GM20431 (cell line): ENCODE data around the gene OR5C1.
"Not testable (repeated sequence)": the region's sequence is repeated elsewhere in the genome, so short reads cannot be mapped to it uniquely, and the experiment has no call there.

ENCODE experiments used
- in situ Hi-C: fragments of 300-500 bp; cut with MseI, MboI; formaldehyde crosslinking; loops from one replicate; pipeline ENCODE4 v1.15.0; 2020; ENCODE audit warnings: low sequenced_read_pairs; ENCODE audit not compliant: unreplicated experiment

Gene OR5C1

DNA sequence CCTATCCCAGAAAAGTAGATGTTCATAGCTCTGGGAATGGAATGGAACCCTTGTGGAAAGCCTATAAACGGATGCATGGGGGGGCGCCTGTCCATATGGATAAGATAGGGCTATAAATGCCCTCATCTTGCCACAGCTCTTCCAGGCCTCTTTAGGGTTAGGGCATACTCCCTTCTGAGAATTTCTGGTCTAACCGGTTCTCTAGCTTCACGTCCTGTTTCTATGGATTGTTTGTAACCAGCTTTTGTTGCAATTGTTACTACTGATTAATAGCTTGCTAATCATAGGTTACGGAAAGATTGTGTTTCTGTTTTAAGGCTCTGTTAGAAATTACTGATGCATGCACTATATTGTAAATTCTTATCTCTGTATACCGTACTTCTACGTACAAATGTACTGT is 20.5 kb downstream of the OR5C1 start:
- in situ Hi-C loops, result loop anchor here (10.0 to 25.0 kb wide), 2 partner anchors 344 to 672 kb away; no protein-coding TSS in a partner anchor

DNA sequence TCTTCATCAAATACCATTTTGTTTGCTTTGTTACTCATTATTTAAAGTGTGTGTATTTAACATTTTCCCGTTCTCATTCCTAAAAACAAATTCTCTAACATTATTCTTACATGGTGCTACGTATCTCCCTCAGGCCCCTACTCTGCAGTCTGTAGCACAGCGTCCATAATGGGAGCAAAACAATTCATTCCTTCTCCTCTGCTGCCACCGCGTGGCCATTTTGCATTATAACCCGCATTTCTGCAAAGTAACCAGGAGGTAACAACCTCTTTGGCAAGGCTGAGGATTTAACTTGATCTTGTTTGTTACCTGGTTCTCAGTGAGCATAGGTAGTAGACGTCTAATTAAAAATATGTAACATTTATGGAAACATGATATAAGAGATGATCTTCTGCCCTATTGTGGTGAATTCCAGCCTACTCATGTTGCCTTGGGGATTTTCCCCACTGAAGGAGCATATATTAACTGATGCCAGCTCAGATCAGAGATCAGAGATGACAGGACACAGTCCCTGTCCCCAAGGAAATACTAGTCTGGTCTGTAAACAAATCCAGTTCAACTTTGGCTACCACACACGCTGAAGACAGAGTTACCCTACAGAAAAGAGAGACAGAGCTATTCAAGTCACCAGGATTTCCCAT is 21.7 kb downstream of the OR5C1 start:
- in situ Hi-C loops, result loop anchor here (25.0 kb wide), 1 partner anchor 673 kb away; no protein-coding TSS in a partner anchor

DNA sequence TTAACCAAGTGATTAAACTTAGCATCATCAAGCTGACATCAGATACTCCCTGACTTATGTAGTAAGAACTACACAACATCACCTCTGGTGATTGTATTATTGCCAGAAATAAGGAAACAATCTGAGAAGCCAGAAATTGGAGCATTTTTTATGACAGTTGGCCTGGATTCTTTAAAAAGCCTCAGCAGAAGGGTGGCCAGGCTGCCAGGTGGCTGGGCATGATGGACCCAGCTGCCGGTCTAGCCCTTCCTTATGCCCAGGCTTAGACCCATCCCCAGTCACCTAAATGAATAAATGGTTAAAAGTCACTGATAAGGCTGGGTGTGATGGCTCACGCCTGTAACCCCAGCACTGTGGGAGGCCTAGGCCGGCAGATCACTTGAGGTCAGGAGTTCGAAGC is 24.0 kb downstream of the OR5C1 start:
- in situ Hi-C loops, result loop anchor here (25.0 kb wide), 1 partner anchor 675 kb away; no protein-coding TSS in a partner anchor

GRCh38 chr9:122814545-122814944 is 25.8 kb downstream of the OR5C1 start:
- in situ Hi-C loops, result loop anchor here (25.0 kb wide), 1 partner anchor 677 kb away; no protein-coding TSS in a partner anchor

GRCh38 chr9:122815544-122815943 is 26.8 kb downstream of the OR5C1 start:
- in situ Hi-C loops, result loop anchor here (25.0 kb wide), 1 partner anchor 678 kb away; no protein-coding TSS in a partner anchor

GRCh38 chr9:122816163-122816867 is 27.6 kb downstream of the OR5C1 start:
- in situ Hi-C loops, result loop anchor here (25.0 kb wide), 1 partner anchor 679 kb away; no protein-coding TSS in a partner anchor

DNA sequence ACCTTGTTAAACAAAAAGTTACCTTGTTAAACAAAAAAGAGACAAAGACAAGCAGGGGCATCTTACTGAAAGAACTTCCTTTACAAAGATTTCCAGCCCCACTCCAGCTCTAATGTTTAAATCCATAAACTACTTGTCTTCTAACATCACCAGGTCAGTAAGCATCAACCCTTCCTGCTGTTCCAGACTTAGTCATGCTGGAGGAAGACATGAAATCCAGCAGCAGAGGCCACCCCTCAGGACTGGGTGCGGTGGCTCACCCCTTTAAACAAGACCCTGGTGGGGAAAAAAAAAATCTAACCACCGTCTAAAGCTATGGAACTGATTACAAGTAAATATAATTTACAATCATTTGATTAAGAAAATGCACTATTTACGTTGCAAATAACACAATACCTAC is 30.6 kb downstream of the OR5C1 start:
- in situ Hi-C loops, result loop anchor here (25.0 kb wide), 1 partner anchor 682 kb away; no protein-coding TSS in a partner anchor

- in situ Hi-C loops, result loop anchor here (25.0 kb wide), 1 partner anchor 683 kb away; no protein-coding TSS in a partner anchor
These were observed 31.2 kb downstream of the OR5C1 start for GRCh38 chr9:122819791-122820489.

DNA sequence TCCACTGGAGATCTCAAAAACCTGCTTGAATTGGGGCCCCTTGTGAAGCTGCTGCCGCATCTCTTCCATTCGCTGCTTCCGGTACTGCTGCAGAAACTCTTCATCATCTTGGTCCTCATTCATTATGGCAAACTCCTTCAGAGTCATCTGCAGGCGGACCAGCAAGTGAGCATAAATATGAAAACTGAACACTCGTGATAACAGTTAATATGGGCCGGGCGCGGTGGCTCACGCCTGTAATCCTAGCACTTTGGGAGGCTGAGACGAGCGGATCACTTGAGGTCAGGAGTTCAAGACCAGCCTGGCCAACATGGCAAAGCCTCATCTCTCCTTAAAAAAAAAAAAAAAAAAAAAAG is 31.7 kb downstream of the OR5C1 start:
- in situ Hi-C loops, result loop anchor here (25.0 kb wide), 1 partner anchor 683 kb away; no protein-coding TSS in a partner anchor

GRCh38 chr9:122821278-122821943 is 32.7 kb downstream of the OR5C1 start:
- in situ Hi-C loops, result loop anchor here (25.0 kb wide), 1 partner anchor 684 kb away; no protein-coding TSS in a partner anchor

DNA sequence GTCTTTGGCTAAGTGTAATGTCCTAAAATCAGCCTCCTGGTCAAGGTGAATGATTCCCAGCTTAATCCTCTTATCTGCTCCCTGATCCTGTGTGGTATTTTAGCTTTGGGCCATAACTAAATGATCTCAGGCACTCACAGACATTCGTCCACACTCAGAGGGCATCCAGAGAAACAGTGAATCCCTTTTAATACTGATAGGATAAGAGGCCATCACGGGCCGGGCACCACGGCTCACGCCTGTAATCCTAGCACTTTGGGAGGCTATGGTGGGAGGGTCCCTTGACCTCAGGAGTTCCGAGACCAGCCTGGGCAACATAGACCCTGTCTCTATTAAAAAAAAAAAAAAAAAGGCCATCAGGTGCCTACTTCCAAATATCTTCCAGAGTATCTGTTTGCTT is 33.3 kb downstream of the OR5C1 start:
- in situ Hi-C loops, result loop anchor here (25.0 kb wide), 1 partner anchor 685 kb away; no protein-coding TSS in a partner anchor

DNA sequence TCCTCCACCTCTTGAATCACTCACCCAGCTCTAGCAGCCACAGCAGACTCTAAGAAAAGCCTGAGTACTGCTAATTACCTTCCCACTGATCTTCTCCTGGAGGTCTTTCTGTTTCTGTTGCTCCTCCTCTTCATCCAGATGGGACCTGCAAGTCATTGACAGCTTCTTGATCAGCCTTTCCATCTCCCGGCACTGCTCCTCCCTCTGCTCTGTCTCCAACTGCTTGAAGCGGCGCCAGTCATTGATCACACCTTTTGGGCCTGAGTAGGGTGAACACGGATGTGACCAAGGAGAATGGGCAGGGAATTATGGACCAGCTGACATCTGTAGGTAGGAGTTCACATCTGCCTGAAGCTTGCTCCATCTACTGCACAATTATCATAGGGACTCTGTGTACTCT is 34.2 kb downstream of the OR5C1 start:
- in situ Hi-C loops, result loop anchor here (25.0 kb wide), 1 partner anchor 686 kb away; no protein-coding TSS in a partner anchor

- in situ Hi-C loops, result no loop called here
These were observed 39.0 kb downstream of the OR5C1 start for GRCh38 chr9:122827761-122828093.

DNA sequence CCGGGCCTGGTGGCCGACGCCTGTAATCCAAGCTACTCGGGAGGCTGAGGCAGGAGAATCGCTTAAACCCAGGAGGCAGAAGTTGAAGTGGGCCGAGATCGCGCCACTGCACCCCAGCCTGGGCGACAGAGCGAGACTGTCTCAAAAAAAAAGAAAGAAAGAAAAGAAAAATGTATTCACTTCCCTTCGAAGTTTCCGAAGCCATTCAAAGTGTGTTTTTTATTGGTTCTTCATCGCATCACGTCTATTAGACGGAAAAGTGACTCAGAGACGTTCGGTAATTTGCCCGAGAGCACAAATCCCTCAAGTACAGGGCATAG is 40.2 kb downstream of the OR5C1 start:
- in situ Hi-C loops, result not testable (repeated sequence)

DNA sequence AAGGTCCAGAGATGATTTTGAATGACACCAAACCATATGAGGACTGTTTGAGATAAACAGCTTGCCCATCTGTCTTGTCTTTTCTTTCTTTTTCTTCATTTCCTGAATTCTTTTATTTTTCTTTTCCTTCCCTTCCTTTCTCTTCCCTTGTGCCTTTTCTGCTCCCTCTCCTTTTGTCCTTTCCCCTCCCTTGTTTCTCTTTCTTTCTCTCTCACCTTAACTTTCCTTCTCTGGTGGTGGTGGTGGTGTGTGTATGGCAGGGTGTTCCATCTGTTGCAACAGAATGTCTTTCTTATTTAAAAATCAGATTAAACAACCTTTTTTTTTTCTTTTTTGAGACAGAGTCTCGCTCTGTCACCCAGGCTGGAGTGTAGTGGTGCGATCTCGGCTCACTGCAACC is 43.5 kb downstream of the OR5C1 start:
- in situ Hi-C loops, result no loop called here

GRCh38 chr9:122835313-122835731 is 46.6 kb downstream of the OR5C1 start:
- in situ Hi-C loops, result no loop called here

DNA sequence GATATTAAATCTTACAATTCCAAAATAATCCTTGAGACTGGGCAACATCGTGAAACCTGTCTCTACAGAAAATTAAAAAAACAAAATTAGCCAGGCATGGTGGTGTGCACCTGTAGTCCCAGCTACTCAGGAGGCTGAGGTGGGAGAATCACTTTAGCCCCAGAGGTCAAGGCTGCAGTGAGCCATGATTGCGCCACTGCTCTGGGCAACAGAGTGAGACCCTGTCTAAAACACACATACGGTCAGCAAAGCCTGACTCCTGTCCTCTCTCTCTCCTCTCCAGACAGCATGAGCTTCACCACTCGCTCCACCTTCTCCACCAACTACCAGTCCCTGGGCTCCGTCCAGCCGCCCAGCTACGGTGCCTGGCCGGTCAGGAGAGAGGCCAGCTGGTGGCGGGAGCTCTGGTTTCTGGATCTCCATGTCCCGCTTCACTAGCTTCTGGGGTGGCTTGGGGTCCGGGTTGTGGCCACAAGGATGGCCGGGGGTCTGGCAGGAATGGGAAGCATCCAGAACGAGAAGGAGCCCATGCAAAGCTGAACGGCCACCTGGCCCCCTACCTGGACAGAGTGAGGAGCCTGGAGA is 48.6 kb downstream of the OR5C1 start:
- in situ Hi-C loops, result no loop called here

DNA sequence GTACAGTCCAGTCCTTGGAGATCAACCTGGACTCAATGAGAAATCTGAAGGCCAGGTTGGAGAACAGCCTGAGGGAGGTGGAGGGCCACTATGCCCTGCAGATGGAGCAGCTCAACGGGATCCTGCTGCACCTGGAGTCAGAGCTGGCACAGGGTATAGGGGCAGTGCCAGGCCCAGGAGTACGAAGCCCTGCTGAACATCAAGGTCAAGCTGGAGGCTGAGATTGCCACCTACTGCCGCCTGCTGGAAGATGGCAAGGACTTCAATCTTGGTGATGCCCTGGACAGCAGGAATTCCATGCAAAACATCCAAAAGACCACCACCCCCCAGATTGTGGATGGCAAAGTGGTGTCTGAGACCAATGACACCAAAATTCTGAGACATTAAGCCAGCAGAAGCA is 49.7 kb downstream of the OR5C1 start:
- in situ Hi-C loops, result not testable (repeated sequence)
